ENCODE data around the gene VANGL2. TPM values are rescaled to one million over a fixed set of nuclear protein-coding genes. Genes with fewer than 3 reads are reported as not detected.

Gene VANGL2
- polyA plus RNA-seq, 3 donors, result 0.01 TPM; not detected in 2

DNA sequence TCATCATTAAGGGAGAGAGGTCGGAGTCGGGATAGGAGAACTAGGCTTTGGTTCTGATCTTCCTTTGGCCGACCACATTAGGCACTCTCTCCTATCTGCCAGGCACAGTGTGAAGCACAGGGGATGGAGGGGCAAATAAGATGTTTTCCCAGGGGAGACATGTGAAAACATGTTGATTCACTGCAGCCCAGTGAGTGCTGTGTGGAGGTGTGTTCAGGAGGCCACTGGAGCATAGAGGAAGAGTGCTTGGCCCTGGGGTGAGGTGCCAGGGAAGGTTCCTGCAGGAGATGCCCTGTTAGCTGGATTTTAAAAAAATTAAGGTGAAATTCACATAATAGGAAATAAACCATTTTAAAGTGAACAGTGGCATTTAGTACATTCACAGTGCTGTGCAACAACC is 3.7 kb downstream of the VANGL2 start:
- Mint-ChIP-seq H3K9me3 (peaks cover 0 to 2% (median 0%) of the 10 kb centered on the region in 7 donors), H3K27me3 (ENCODE audit: low read depth in 3 of 3) (peaks cover 31 to 32% (median 31%) of the 10 kb centered on the region in 3 donors), H3K4me3 (no peak overlapping the region), H3K36me3 (peaks cover 0 to 8% of the 10 kb centered on the region in 2 donors), H3K27ac (no peak overlapping the region), H3K4me1 (peaks cover 26% of the 10 kb centered on the region)
- DNase-seq, result no peak
- intact Hi-C loops (cut with micrococcal nuclease), result no loop called here
- TF ChIP-seq, protein P1, sequence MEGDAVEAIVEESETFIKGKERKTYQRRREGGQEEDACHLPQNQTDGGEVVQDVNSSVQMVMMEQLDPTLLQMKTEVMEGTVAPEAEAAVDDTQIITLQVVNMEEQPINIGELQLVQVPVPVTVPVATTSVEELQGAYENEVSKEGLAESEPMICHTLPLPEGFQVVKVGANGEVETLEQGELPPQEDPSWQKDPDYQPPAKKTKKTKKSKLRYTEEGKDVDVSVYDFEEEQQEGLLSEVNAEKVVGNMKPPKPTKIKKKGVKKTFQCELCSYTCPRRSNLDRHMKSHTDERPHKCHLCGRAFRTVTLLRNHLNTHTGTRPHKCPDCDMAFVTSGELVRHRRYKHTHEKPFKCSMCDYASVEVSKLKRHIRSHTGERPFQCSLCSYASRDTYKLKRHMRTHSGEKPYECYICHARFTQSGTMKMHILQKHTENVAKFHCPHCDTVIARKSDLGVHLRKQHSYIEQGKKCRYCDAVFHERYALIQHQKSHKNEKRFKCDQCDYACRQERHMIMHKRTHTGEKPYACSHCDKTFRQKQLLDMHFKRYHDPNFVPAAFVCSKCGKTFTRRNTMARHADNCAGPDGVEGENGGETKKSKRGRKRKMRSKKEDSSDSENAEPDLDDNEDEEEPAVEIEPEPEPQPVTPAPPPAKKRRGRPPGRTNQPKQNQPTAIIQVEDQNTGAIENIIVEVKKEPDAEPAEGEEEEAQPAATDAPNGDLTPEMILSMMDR (IDR thresholded peaks at IDR 0.05), result no peak
- Histone ChIP-seq H3K27me3 (ENCODE audit: control insufficient read depth in 2 of 2, insufficient read depth in 2 of 2, low read length in 2 of 2) (peaks cover 16 to 26% of the 10 kb centered on the region in 2 donors), H2AFZ (ENCODE audit: insufficient read depth, low read depth, low read length, poor library complexity, severe bottlenecking) (no peak overlapping the region), H3K4me2 (replicated peaks; ENCODE audit: extremely low read depth, low read length, poor library complexity, severe bottlenecking) (no peak overlapping the region), H3K4me1 (ENCODE audit: control insufficient read depth in 1 of 2, insufficient read depth in 2 of 2, low read length in 2 of 2) (peaks cover 9 to 12% of the 10 kb centered on the region in 2 donors), H3K27ac (ENCODE audit: low read depth in 1 of 2, low read length in 2 of 2) (no peak overlapping the region), H3K36me3 (replicated peaks in 1 of 2; ENCODE audit: control insufficient read depth in 1 of 2, insufficient read depth in 2 of 2, low read length in 2 of 2) (no peaks in the 10 kb centered on the region), H3K4me3 (replicated peaks in 1 of 3; ENCODE audit: low read depth in 2 of 3, low read length in 3 of 3) (no peak overlapping the region), H3K79me2 (ENCODE audit: insufficient read depth, low read length) (no peaks in the 10 kb centered on the region), H4K20me1 (ENCODE audit: insufficient read depth, low read length) (no peaks in the 10 kb centered on the region), H3K9me3 (replicated peaks in 1 of 2; ENCODE audit: control insufficient read depth in 1 of 2, insufficient read depth in 1 of 2, low read length in 2 of 2) (no peaks in the 10 kb centered on the region), H3K9ac (ENCODE audit: insufficient read depth, low read length, poor library complexity, severe bottlenecking) (no peak overlapping the region)
- 83% methylated on average over 1 of the region's 3 CpGs for WGBS (ENCODE audit: insufficient coverage)

DNA sequence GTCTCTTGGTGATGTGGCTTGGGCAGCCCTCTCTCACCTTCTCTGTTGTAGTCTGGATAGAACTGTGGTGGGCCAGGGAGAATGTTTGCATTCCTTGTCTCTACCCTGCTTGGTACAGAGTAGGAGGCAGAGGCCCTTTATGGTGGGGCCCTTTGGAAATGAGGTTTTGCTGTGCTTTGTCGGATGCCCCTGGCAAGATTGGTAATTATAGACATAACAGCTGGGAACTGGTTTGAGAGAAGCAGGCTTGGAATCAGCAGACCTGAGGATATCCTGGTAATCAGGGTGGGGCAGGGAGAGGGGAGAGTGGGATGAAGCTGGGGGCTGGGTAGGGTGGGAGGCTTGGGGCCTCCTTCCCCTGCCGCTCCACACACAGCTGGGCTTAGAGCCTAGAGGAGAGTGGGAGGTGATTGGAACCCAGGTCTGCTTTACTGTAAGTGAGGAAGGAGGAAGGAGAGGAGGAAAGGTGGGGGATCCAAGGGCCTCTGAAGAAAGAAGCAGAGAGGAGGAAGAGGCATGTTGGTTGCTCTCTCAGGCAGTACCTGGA is 5.0 kb downstream of the VANGL2 start:
- 100% methylated on average over 2 of the region's 2 CpGs for WGBS (ENCODE audit: insufficient coverage)

More for the DNA sequence above, 5.0 kb downstream of the VANGL2 start:
- Histone ChIP-seq H4K20me1 (ENCODE audit: insufficient read depth, low read length) (no peaks in the 10 kb centered on the region), H3K27me3 (ENCODE audit: control insufficient read depth in 2 of 2, insufficient read depth in 2 of 2, low read length in 2 of 2) (peaks cover 14 to 15% of the 10 kb centered on the region in 2 donors), H3K9ac (ENCODE audit: insufficient read depth, low read length, poor library complexity, severe bottlenecking) (no peak overlapping the region), H3K4me3 (replicated peaks in 1 of 3; ENCODE audit: low read depth in 2 of 3, low read length in 3 of 3) (no peak overlapping the region), H3K4me2 (replicated peaks; ENCODE audit: extremely low read depth, low read length, poor library complexity, severe bottlenecking) (no peak overlapping the region), H3K36me3 (replicated peaks in 1 of 2; ENCODE audit: control insufficient read depth in 1 of 2, insufficient read depth in 2 of 2, low read length in 2 of 2) (no peaks in the 10 kb centered on the region), H3K9me3 (replicated peaks in 1 of 2; ENCODE audit: control insufficient read depth in 1 of 2, insufficient read depth in 1 of 2, low read length in 2 of 2) (no peaks in the 10 kb centered on the region), H3K27ac (ENCODE audit: low read depth in 1 of 2, low read length in 2 of 2) (no peak overlapping the region), H2AFZ (ENCODE audit: insufficient read depth, low read depth, low read length, poor library complexity, severe bottlenecking) (no peak overlapping the region), H3K4me1 (ENCODE audit: control insufficient read depth in 1 of 2, insufficient read depth in 2 of 2, low read length in 2 of 2) (peaks cover 4 to 7% of the 10 kb centered on the region in 2 donors), H3K79me2 (ENCODE audit: insufficient read depth, low read length) (no peaks in the 10 kb centered on the region)
- intact Hi-C loops (cut with micrococcal nuclease), result no loop called here
- Mint-ChIP-seq H3K9me3 (no peaks in the 10 kb centered on the region), H3K27ac (no peak overlapping the region), H3K36me3 (peaks cover 0 to 8% of the 10 kb centered on the region in 2 donors), H3K4me1 (peaks cover 25% of the 10 kb centered on the region), H3K4me3 (no peak overlapping the region), H3K27me3 (ENCODE audit: low read depth in 3 of 3) (peaks cover 20 to 22% (median 22%) of the 10 kb centered on the region in 3 donors)
- DNase-seq, result no peak
- TF ChIP-seq, protein P1 (IDR thresholded peaks at IDR 0.05), result no peak
